ENCODE measurements around the gene TTBK2. TPM values are rescaled to one million over a fixed set of nuclear protein-coding genes. Genes with fewer than 3 reads are reported as not detected.
A peak's percentile ranks its signal among the peaks of the same experiment; 100 is the strongest.

TTBK2 gene
- total RNA-seq, 1 experiment from 2014 or later, result 18.6 TPM

DNA sequence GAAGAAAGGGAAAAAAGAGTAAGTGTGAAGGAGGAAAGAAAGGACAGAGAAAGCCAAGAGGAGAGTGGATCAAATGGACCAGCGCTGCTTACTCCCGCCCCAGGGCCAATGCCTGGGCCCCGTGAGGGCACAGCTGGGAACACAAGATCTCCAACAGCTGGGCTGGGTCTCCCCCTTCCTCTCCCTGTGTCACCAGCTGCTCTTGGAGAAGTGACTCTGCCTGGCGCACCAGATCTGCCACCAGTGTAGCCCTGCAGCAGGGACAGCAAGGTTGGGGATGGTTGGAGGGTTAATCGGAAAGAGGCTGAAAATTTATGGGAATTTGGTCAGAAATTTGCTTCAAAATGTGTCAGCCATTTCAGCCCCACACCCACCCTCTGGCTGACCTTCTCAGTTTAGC lies 192.0 kb downstream of the TTBK2 start (continued):
- TF ChIP-seq NR2C2 (CRISPR knock-in tag; IDR thresholded peaks at IDR 0.05) (no peak), PRRX2 (CRISPR knock-in tag; IDR thresholded peaks at IDR 0.05) (no peak), ZNF263 (CRISPR knock-in tag; IDR thresholded peaks at IDR 0.05; ENCODE audit: low read depth) (no peak)
- TF ChIP-seq, protein P1, sequence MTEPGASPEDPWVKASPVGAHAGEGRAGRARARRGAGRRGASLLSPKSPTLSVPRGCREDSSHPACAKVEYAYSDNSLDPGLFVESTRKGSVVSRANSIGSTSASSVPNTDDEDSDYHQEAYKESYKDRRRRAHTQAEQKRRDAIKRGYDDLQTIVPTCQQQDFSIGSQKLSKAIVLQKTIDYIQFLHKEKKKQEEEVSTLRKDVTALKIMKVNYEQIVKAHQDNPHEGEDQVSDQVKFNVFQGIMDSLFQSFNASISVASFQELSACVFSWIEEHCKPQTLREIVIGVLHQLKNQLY (CRISPR knock-in tag; IDR thresholded peaks at IDR 0.05), result no peak

- Mint-ChIP-seq H3K9me3 (no peaks in the 10 kb centered on the region), H3K4me3 (no peak overlapping the region), H3K27me3 (ENCODE audit: low read depth) (no peaks in the 10 kb centered on the region), H3K4me1 (peaks cover 17% of the 10 kb centered on the region), H3K36me3 (peaks cover 54% of the 10 kb centered on the region), H3K27ac (no peak overlapping the region)
- POLR2A ChIA-PET, result no interaction called here
- DNase-seq (ENCODE audit: low spot score), result no peak
- TF ChIP-seq JAZF1 (CRISPR knock-in tag; IDR thresholded peaks at IDR 0.05) (no peak), FOXK1 (CRISPR knock-in tag; IDR thresholded peaks at IDR 0.05) (no peak), ZNF512 (CRISPR knock-in tag; IDR thresholded peaks at IDR 0.05; ENCODE audit: borderline replicate concordance) (no peak), FOXP1 (CRISPR knock-in tag; IDR thresholded peaks at IDR 0.05; ENCODE audit: borderline replicate concordance) (no peak), STAT6 (CRISPR knock-in tag; conservative IDR thresholded peaks at IDR 0.05; ENCODE audit: low read depth) (no peak)
- TF ChIP-seq, protein P2, sequence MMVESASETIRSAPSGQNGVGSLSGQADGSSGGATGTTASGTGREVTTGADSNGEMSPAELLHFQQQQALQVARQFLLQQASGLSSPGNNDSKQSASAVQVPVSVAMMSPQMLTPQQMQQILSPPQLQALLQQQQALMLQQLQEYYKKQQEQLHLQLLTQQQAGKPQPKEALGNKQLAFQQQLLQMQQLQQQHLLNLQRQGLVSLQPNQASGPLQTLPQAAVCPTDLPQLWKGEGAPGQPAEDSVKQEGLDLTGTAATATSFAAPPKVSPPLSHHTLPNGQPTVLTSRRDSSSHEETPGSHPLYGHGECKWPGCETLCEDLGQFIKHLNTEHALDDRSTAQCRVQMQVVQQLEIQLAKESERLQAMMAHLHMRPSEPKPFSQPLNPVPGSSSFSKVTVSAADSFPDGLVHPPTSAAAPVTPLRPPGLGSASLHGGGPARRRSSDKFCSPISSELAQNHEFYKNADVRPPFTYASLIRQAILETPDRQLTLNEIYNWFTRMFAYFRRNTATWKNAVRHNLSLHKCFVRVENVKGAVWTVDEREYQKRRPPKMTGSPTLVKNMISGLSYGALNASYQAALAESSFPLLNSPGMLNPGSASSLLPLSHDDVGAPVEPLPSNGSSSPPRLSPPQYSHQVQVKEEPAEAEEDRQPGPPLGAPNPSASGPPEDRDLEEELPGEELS (CRISPR knock-in tag; IDR thresholded peaks at IDR 0.05), result no peak
- TF ChIP-seq, protein P3, sequence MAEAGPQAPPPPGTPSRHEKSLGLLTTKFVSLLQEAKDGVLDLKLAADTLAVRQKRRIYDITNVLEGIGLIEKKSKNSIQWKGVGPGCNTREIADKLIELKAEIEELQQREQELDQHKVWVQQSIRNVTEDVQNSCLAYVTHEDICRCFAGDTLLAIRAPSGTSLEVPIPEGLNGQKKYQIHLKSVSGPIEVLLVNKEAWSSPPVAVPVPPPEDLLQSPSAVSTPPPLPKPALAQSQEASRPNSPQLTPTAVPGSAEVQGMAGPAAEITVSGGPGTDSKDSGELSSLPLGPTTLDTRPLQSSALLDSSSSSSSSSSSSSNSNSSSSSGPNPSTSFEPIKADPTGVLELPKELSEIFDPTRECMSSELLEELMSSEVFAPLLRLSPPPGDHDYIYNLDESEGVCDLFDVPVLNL (CRISPR knock-in tag; IDR thresholded peaks at IDR 0.05; ENCODE audit: borderline replicate concordance, low read depth), result no peak
- TF ChIP-seq, protein P4, sequence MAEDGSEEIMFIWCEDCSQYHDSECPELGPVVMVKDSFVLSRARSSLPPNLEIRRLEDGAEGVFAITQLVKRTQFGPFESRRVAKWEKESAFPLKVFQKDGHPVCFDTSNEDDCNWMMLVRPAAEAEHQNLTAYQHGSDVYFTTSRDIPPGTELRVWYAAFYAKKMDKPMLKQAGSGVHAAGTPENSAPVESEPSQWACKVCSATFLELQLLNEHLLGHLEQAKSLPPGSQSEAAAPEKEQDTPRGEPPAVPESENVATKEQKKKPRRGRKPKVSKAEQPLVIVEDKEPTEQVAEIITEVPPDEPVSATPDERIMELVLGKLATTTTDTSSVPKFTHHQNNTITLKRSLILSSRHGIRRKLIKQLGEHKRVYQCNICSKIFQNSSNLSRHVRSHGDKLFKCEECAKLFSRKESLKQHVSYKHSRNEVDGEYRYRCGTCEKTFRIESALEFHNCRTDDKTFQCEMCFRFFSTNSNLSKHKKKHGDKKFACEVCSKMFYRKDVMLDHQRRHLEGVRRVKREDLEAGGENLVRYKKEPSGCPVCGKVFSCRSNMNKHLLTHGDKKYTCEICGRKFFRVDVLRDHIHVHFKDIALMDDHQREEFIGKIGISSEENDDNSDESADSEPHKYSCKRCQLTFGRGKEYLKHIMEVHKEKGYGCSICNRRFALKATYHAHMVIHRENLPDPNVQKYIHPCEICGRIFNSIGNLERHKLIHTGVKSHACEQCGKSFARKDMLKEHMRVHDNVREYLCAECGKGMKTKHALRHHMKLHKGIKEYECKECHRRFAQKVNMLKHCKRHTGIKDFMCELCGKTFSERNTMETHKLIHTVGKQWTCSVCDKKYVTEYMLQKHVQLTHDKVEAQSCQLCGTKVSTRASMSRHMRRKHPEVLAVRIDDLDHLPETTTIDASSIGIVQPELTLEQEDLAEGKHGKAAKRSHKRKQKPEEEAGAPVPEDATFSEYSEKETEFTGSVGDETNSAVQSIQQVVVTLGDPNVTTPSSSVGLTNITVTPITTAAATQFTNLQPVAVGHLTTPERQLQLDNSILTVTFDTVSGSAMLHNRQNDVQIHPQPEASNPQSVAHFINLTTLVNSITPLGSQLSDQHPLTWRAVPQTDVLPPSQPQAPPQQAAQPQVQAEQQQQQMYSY (CRISPR knock-in tag; IDR thresholded peaks at IDR 0.05), result no peak
- TF ChIP-seq, protein P5, sequence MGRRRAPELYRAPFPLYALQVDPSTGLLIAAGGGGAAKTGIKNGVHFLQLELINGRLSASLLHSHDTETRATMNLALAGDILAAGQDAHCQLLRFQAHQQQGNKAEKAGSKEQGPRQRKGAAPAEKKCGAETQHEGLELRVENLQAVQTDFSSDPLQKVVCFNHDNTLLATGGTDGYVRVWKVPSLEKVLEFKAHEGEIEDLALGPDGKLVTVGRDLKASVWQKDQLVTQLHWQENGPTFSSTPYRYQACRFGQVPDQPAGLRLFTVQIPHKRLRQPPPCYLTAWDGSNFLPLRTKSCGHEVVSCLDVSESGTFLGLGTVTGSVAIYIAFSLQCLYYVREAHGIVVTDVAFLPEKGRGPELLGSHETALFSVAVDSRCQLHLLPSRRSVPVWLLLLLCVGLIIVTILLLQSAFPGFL (CRISPR knock-in tag; IDR thresholded peaks at IDR 0.05; ENCODE audit: borderline replicate concordance), result no peak
- CTCF ChIA-PET, result no interaction called here
- ATAC-seq, result peak; percentile 62
These were observed 192.7 kb downstream of the TTBK2 start for GRCh38 chr15:42727750-42728381.

Data from WTC11 (cell line).